Progenitor cell of endocrine pancreas (in vitro differentiated cells): Measurements from ENCODE around the gene ABCC2. TPM values are rescaled to one million over a fixed set of nuclear protein-coding genes. Genes with fewer than 3 reads are reported as not detected.

Experiments used
- DNase-seq: peaks from one replicate; pipeline ENCODE4 v3.0.0; 2021; ENCODE audit warnings: low spot score; ENCODE audit not compliant: unreplicated experiment
- H3K27ac Mint-ChIP-seq: 2 replicates; pipeline ENCODE4 v1.8.0; 2021; ENCODE audit warnings: mild to moderate bottlenecking, moderate library complexity, mixed read lengths
- H3K27me3 Mint-ChIP-seq: 2 replicates; pipeline ENCODE4 v1.8.0; 2021; ENCODE audit warnings: mixed read lengths
- H3K36me3 Mint-ChIP-seq: 2 replicates; pipeline ENCODE4 v1.8.0; 2022; ENCODE audit warnings: mixed read lengths; ENCODE audit not compliant: insufficient read depth
- H3K4me1 Mint-ChIP-seq: 2 replicates; pipeline ENCODE4 v1.8.0; 2021; ENCODE audit warnings: low read depth, mixed read lengths
- H3K4me3 Mint-ChIP-seq: 2 replicates; pipeline ENCODE4 v1.8.0; 2021; ENCODE audit warnings: low read depth, mild to moderate bottlenecking, moderate library complexity, mixed read lengths
- H3K9me3 Mint-ChIP-seq: 2 replicates; pipeline ENCODE4 v1.8.0; 2021; ENCODE audit warnings: low read depth, mixed read lengths
- total RNA-seq: library from RNA; stranded (reverse); gene quantifications from 2 replicates; pipeline ENCODE4 v1.2.1, GENCODE V29; 2021
- TF ChIP-seq, protein P1 (sequence below): fragments of 200-600 bp; sonication (generic); IDR thresholded peaks from one replicate; pipeline ENCODE4 v1.5.0; 2021; ENCODE audit warnings: antibody characterized with exemption, mild to moderate bottlenecking; ENCODE audit not compliant: unreplicated experiment

Gene ABCC2
- total RNA-seq, 1 donor from 2014 or later = 0.89 TPM

DNA sequence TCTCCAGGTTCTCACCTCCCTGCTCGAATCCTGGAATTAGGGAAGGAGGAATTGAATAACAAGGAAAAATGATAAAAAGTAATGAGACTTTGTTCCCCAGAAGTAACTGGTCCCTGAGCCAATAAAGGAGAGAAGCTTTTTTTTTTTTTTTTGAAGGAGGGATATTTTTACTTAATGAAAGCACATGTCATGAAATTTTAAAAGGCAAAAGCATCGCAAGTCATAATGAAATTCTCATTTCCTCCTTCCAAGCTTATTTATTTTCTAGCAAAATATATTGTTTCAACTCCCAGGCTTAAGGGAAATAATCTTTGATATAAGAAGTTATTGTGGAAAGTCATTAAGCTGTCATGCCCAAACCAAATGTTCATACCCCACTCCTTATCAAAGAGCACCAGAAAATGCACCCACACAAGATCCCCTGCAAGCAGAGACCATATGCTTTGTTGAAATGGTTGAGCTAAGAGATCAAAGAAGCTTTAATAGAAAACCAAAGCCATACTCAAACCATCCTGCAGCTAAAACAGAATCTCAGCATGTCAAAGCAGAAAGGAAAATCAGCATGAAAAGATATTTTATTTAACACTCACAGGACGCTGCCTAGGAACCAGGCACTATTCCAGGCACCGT lies 16.7 kb upstream of the ABCC2 start:
- no peak overlapping the region for H3K27ac Mint-ChIP-seq
- no peak overlapping the region for H3K4me3 Mint-ChIP-seq
- H3K9me3 Mint-ChIP-seq = peaks cover 3% of the 10 kb centered on the region
- peaks cover 9% of the 10 kb centered on the region for H3K36me3 Mint-ChIP-seq
- DNase-seq = no peak
- no peaks in the 10 kb centered on the region for H3K4me1 Mint-ChIP-seq
- TF ChIP-seq, protein P1, sequence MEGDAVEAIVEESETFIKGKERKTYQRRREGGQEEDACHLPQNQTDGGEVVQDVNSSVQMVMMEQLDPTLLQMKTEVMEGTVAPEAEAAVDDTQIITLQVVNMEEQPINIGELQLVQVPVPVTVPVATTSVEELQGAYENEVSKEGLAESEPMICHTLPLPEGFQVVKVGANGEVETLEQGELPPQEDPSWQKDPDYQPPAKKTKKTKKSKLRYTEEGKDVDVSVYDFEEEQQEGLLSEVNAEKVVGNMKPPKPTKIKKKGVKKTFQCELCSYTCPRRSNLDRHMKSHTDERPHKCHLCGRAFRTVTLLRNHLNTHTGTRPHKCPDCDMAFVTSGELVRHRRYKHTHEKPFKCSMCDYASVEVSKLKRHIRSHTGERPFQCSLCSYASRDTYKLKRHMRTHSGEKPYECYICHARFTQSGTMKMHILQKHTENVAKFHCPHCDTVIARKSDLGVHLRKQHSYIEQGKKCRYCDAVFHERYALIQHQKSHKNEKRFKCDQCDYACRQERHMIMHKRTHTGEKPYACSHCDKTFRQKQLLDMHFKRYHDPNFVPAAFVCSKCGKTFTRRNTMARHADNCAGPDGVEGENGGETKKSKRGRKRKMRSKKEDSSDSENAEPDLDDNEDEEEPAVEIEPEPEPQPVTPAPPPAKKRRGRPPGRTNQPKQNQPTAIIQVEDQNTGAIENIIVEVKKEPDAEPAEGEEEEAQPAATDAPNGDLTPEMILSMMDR = no peak
- H3K27me3 Mint-ChIP-seq = no peaks in the 10 kb centered on the region

DNA sequence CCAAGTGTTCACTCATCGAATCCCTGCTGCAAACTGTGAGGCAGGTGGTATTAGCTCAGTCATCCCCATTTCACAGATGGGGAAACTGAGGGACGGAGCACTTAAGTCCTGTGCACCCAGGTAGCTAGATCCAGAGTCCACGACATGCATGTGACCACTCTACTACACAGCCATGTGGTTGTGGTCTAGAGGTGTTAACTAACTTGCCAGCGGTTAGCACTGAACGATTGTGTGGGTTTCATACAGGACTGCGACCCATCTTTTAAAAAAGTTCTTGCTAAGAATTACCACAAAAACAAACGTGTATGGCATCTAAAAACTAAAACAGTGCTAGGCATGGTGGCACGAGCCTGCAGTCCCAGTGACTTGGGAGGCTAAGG lies 16.1 kb upstream of the ABCC2 start:
- Mint-ChIP-seq H3K4me1 (no peaks in the 10 kb centered on the region), H3K4me3 (no peak overlapping the region), H3K27me3 (no peaks in the 10 kb centered on the region), H3K27ac (no peak overlapping the region), H3K9me3 (peaks cover 3% of the 10 kb centered on the region), H3K36me3 (peaks cover 9% of the 10 kb centered on the region)
- DNase-seq = no peak
- TF ChIP-seq, protein P1 = no peak

DNA sequence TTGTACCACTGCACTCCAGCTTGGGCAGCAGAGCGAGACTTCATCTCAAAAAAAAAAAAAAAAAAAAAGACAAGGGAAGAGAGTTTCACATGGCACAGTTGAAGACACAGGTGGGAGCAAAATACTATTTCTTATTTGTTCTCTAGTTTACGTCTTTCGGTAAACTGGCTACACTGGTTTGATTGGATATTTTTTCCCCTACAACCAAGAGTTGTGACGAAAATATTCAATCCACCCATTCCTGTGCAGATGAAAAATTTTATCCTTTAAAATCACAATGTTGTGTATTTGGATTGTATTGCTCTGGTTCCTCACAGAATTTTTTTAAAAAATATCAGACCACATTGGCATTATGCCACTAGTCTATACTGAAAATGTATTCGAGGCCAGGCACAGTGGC lies 14.5 kb upstream of the ABCC2 start:
- H3K27me3 Mint-ChIP-seq = no peaks in the 10 kb centered on the region
- no peak overlapping the region for H3K27ac Mint-ChIP-seq
- H3K36me3 Mint-ChIP-seq = peaks cover 6% of the 10 kb centered on the region
- peaks cover 3% of the 10 kb centered on the region for H3K9me3 Mint-ChIP-seq
- TF ChIP-seq, protein P1 = no peak
- H3K4me3 Mint-ChIP-seq = no peak overlapping the region
- DNase-seq = no peak
- H3K4me1 Mint-ChIP-seq = no peaks in the 10 kb centered on the region

DNA sequence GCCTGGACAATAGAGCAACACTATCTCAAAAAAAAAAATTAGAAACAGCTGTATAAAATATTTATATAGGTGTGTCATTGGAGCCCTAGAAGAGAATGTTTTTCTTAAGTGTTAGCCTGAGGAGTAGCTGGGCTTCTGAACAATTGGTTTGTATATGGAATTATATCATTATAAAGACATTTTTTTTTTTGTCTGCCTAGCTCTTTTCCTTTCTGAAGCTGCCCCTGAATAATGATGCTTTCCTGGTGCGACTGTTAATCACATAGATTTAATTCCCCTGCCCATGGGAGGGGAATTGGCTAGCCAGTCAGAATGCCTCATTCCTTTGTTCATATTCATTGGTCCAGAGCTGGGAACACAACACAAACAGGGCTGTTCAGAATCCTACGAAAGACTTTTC lies 13.9 kb upstream of the ABCC2 start:
- Mint-ChIP-seq H3K4me3 (no peak overlapping the region), H3K4me1 (no peaks in the 10 kb centered on the region), H3K27me3 (no peaks in the 10 kb centered on the region), H3K27ac (no peak overlapping the region), H3K9me3 (no peaks in the 10 kb centered on the region), H3K36me3 (peaks cover 4% of the 10 kb centered on the region)
- TF ChIP-seq, protein P1 = no peak
- DNase-seq = no peak

DNA sequence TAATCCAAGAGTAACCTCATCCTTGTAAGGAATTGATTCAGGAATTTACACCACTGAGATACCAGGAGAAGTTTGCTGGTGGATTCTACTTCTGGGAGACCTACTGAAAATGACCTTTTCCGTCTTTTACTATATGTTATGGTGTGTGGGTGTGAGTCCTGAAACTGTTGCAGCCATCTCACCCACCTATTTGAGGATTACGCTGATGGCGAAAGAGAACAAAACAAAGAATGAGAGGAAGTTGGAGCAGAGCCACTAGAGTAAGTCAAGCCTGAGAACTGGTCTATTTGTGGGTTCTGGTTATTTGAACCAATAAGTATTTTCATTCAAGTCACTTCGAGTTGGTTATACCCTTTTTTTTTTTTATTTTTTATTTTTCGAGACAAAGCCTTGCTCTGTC lies 12.7 kb upstream of the ABCC2 start:
- Mint-ChIP-seq H3K4me3 (no peak overlapping the region), H3K4me1 (no peaks in the 10 kb centered on the region), H3K36me3 (no peaks in the 10 kb centered on the region), H3K9me3 (no peaks in the 10 kb centered on the region), H3K27me3 (no peaks in the 10 kb centered on the region), H3K27ac (no peak overlapping the region)
- DNase-seq = no peak
- TF ChIP-seq, protein P1 = no peak
